IMR-90 (cell line): ENCODE results near the gene OR12D3. TPM values are rescaled to one million over a fixed set of nuclear protein-coding genes. Genes with fewer than 3 reads are reported as not detected.

Experiments
- ATAC-seq: fragments of 200-7000 bp; cut with Tn5 transposase; 2 replicates; pipeline ENCODE4 v1.9.1; 2020; ENCODE audit warnings: low read depth, mild to moderate bottlenecking, moderate library complexity
- BruUV-seq: library from RNA; stranded (reverse); fragments of 400-500 nt; replicated peaks from 2 replicates; lab custom pipeline; 2021; lab: Mats Ljungman, UMichigan
- CTCF ChIA-PET: fragments of 300-600 bp; formaldehyde crosslinking; extraction: SDS; loops from one replicate; lab custom pipeline; 2021; ENCODE audit warnings: antibody characterized with exemption; lab: Yijun Ruan, JAX
- POLR2A ChIA-PET: fragments of 300-600 bp; sonication (Branson Sonifier 250); formaldehyde crosslinking; loops from one replicate; lab custom pipeline; 2022; ENCODE audit warnings: antibody characterized with exemption; ENCODE audit not compliant: unreplicated experiment; lab: Charles Lee
- DNase-seq: peaks from one replicate; pipeline ENCODE4 v3.0.0; 2013
- H2AFZ ChIP-seq: replicated peaks from 2 replicates; pipeline ENCODE3; 2013; ENCODE audit warnings: low read length, mild to moderate bottlenecking; ENCODE audit not compliant: poor library complexity
- H2AK5ac ChIP-seq: 2 replicates; pipeline ENCODE4 v1.6.1; 2013; ENCODE audit warnings: low read depth, low read length, inconsistent platforms
- H2AK9ac ChIP-seq: replicated peaks from 2 replicates; pipeline ENCODE3; 2013; ENCODE audit warnings: mild to moderate bottlenecking, low read depth, low read length, moderate library complexity; ENCODE audit not compliant: poor library complexity
- H2BK120ac ChIP-seq: 2 replicates; pipeline ENCODE4 v1.6.1; 2013; ENCODE audit warnings: low read depth, low read length, inconsistent platforms
- H2BK15ac ChIP-seq: 3 replicates; pipeline ENCODE4 v1.6.1; 2013; ENCODE audit warnings: low read depth, low read length, inconsistent platforms
- H2BK20ac ChIP-seq: 2 replicates; pipeline ENCODE4 v1.6.1; 2013; ENCODE audit warnings: low read depth, mild to moderate bottlenecking, inconsistent platforms, low read length, moderate library complexity
- H2BK5ac ChIP-seq: 2 replicates; pipeline ENCODE4 v1.6.1; 2013; ENCODE audit warnings: mild to moderate bottlenecking, low read depth, low read length, inconsistent platforms; ENCODE audit not compliant: poor library complexity, severe bottlenecking
- H3K14ac ChIP-seq: replicated peaks from 2 replicates; pipeline ENCODE4 v1.6.1; 2013; ENCODE audit warnings: low read depth, low read length, inconsistent platforms
- H3K18ac ChIP-seq: 2 replicates; pipeline ENCODE4 v1.6.1; 2013; ENCODE audit warnings: low read depth, low read length, control low read depth
- H3K23ac ChIP-seq: 2 replicates; pipeline ENCODE4 v1.6.1; 2013; ENCODE audit warnings: low read depth, low read length, inconsistent platforms
- H3K27ac ChIP-seq: 2 replicates; pipeline ENCODE4 v1.5.1; 2013; ENCODE audit warnings: mild to moderate bottlenecking, control low read depth, low read length; ENCODE audit not compliant: insufficient read depth
- H3K27me3 ChIP-seq: 2 replicates; pipeline ENCODE4 v1.6.1; 2013; ENCODE audit warnings: low read length; ENCODE audit not compliant: control insufficient read depth, insufficient read depth
- H3K36me3 ChIP-seq: 2 replicates; pipeline ENCODE4 v1.6.1; 2013; ENCODE audit warnings: low read length, mixed read lengths; ENCODE audit not compliant: control insufficient read depth, insufficient read depth
- H3K4ac ChIP-seq: 2 replicates; pipeline ENCODE4 v1.6.1; 2013; ENCODE audit warnings: low read depth, low read length, inconsistent platforms
- H3K4me1 ChIP-seq: 2 replicates; pipeline ENCODE4 v1.6.1; 2013; ENCODE audit warnings: low read length, mixed read lengths; ENCODE audit not compliant: control insufficient read depth, insufficient read depth
- H3K4me2 ChIP-seq: 2 replicates; pipeline ENCODE4 v1.6.1; 2013; ENCODE audit warnings: low read depth, mild to moderate bottlenecking, control low read depth, low read length, moderate library complexity
- H3K4me3 ChIP-seq: 2 replicates; pipeline ENCODE4 v1.5.1; 2013; ENCODE audit warnings: low read depth, mild to moderate bottlenecking, control low read depth, low read length, moderate library complexity; ENCODE audit not compliant: insufficient read depth
- H3K56ac ChIP-seq: 2 replicates; pipeline ENCODE4 v1.6.1; 2013; ENCODE audit warnings: low read length, inconsistent platforms; ENCODE audit not compliant: insufficient read depth; ENCODE audit errors: extremely low read depth
- H3K79me1 ChIP-seq, 2 experiments: 2 replicates each; pipeline ENCODE4 v1.6.1; 2013; ENCODE audit warnings: low read length in 2 of 2, inconsistent platforms in 1 of 2, low read depth in 1 of 2
- H3K9ac ChIP-seq: 2 replicates; pipeline ENCODE4 v1.6.1; 2013; ENCODE audit warnings: low read depth, low read length, control low read depth
- H3K9me1 ChIP-seq: 2 replicates; pipeline ENCODE4 v1.6.1; 2013; ENCODE audit warnings: low read length, inconsistent platforms; ENCODE audit not compliant: insufficient read depth
- H3K9me3 ChIP-seq: 2 replicates; pipeline ENCODE4 v1.6.1; 2013; ENCODE audit warnings: low read length; ENCODE audit not compliant: control insufficient read depth, insufficient read depth
- H4K20me1 ChIP-seq: 2 replicates; pipeline ENCODE4 v1.6.1; 2013; ENCODE audit warnings: low read length, inconsistent platforms; ENCODE audit not compliant: insufficient read depth
- H4K5ac ChIP-seq: 2 replicates; pipeline ENCODE4 v1.6.1; 2013; ENCODE audit warnings: mild to moderate bottlenecking, low read depth, low read length, control low read depth
- H4K8ac ChIP-seq, 2 experiments: 2 replicates each; pipeline ENCODE4 v1.6.1; 2013; ENCODE audit warnings: low read depth in 2 of 2, low read length in 2 of 2, control low read depth in 1 of 2, inconsistent platforms in 1 of 2
- H4K91ac ChIP-seq: 2 replicates; pipeline ENCODE4 v1.6.1; 2013; ENCODE audit warnings: low read depth, low read length, inconsistent platforms; ENCODE audit not compliant: insufficient read depth
- FOS ChIP-seq: fragments of 150-350 bp; IDR thresholded peaks from 2 replicates; pipeline ENCODE4 v1.6.1; 2016; ENCODE audit warnings: low read depth, low read length
- MAFK ChIP-seq: IDR thresholded peaks from 2 replicates; pipeline ENCODE4 v1.6.1; 2012; ENCODE audit warnings: low read depth, low read length, improper control_type of control experiment
- MAZ ChIP-seq: IDR thresholded peaks from 2 replicates; pipeline ENCODE4 v1.6.1; 2012; ENCODE audit warnings: low read depth, mild to moderate bottlenecking, low read length, improper control_type of control experiment, moderate library complexity, borderline replicate concordance
- MXI1 ChIP-seq: IDR thresholded peaks from 2 replicates; pipeline ENCODE4 v1.6.1; 2012; ENCODE audit warnings: low read depth, mild to moderate bottlenecking, low read length, moderate library complexity, borderline replicate concordance
- RCOR1 ChIP-seq: IDR thresholded peaks from 2 replicates; pipeline ENCODE4 v1.6.1; 2012; ENCODE audit warnings: mild to moderate bottlenecking, low read length, improper control_type of control experiment; ENCODE audit not compliant: insufficient replicate concordance
- SMC3 ChIP-seq: fragments of 150-350 bp; IDR thresholded peaks from 2 replicates; pipeline ENCODE4 v1.6.1; 2016; ENCODE audit warnings: low read depth, mild to moderate bottlenecking, antibody characterized with exemption, low read length, moderate library complexity
- WGBS, 2 experiments: methylation state at CpG; one replicate each; pipeline versions ENCODE4 v1.1.5 to v1.1.7; 2013; ENCODE audit warnings: missing lambda C conversion rate in 2 of 2; ENCODE audit not compliant: insufficient read length in 1 of 2; ENCODE audit errors: extremely low coverage in 2 of 2; 5-methylcytosine and 5-hydroxymethylcytosine counted together
- dilution Hi-C: fragments of 300-500 bp; cut with HindIII; formaldehyde crosslinking; loops from one replicate; pipeline ENCODE4 v1.14.3; 2018; ENCODE audit warnings: low sequenced_read_pairs; ENCODE audit not compliant: unreplicated experiment
- in situ Hi-C: fragments of 300-500 bp; cut with MboI; formaldehyde crosslinking; loops from 3 replicates; pipeline ENCODE4 v1.14.3; 2019; ENCODE audit warnings: low sequenced_read_pairs, inconsistent platforms, mixed read lengths
- intact Hi-C: fragments of 100-400 bp; cut with micrococcal nuclease; formaldehyde crosslinking; loops from 2 replicates; pipeline ENCODE4 v1.10.0; 2022
- polyA plus RNA-seq, 3 experiments: library from polyadenylated mRNA; depleted of rRNA; stranded (reverse); fragments of >200 nt; gene quantifications; 2 replicates each; pipeline ENCODE4 v1.2.3, GENCODE V29; 2012; ENCODE audit warnings: low replicate concordance in 1 of 3
- total RNA-seq: library from RNA; depleted of rRNA; stranded (reverse); fragments of >200 nt; gene quantifications from 2 replicates; pipeline ENCODE4 v1.2.3, GENCODE V29; 2012
- TF ChIP-seq, protein P1 (sequence below): conservative IDR thresholded peaks from 2 replicates; pipeline ENCODE4 v1.5.1; 2012; ENCODE audit warnings: mild to moderate bottlenecking, low read depth, low read length, improper control_type of control experiment
- TF ChIP-seq, protein P2 (sequence below): fragments of 150-350 bp; IDR thresholded peaks from 2 replicates; pipeline ENCODE4 v1.6.1; 2016; ENCODE audit warnings: low read depth, mild to moderate bottlenecking, low read length, moderate library complexity, borderline replicate concordance

OR12D3 gene
- total and polyA plus RNA-seq, 2 of the 4 experiments (the other 2 are of a cell fraction), result not detected

DNA sequence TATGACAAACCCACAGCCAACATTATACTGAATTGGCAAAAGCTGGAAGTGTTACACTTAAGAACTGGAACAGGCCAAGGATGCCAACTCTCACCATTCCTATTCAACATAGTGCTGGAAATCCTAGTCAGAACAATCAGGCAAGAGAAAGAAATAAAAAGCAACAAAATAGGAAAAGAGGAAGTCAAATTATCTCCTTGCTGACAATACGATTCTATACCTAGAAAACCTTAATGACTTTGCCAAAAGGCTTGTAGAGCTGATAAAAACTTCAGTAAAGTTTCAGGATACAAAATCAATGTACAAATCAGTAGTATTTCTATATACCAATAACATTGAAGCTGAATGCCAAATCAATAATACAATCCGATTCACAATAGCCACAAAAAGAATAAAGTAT lies 38.8 kb downstream of the OR12D3 start:
- intact Hi-C loops (no loop called here), dilution Hi-C loops (no loop called here), in situ Hi-C loops (no loop called here)
- Histone ChIP-seq H2BK5ac (no peak overlapping the region), H3K9me1 (no peaks in the 10 kb centered on the region), H2AFZ (no peak overlapping the region), H3K9ac (no peak overlapping the region), H2AK9ac (no peak overlapping the region), H2BK20ac (no peak overlapping the region), H3K36me3 (no peaks in the 10 kb centered on the region), H2BK120ac (no peak overlapping the region), H3K9me3 (peaks cover 4% of the 10 kb centered on the region; the same call in 1 of the 2 replicates), H3K18ac (no peak overlapping the region), H3K27ac (no peak overlapping the region), H3K14ac (no peak overlapping the region), H3K56ac (no peak overlapping the region), H3K4me3 (no peak overlapping the region), H3K4me1 (no peaks in the 10 kb centered on the region), H2AK5ac (no peak overlapping the region), H3K4ac (no peak overlapping the region), H4K5ac (no peak overlapping the region), H4K20me1 (no peaks in the 10 kb centered on the region), H3K4me2 (no peak overlapping the region), H3K27me3 (no peaks in the 10 kb centered on the region), H3K79me1 (no peaks in the 10 kb centered on the region), H2BK15ac (no peak overlapping the region), H4K8ac (no peak overlapping the region), H4K91ac (no peak overlapping the region), H3K23ac (no peak overlapping the region)
- no peak for ATAC-seq
- no CpG with 5 or more reads among the region's 2 CpGs for WGBS, 2 experiments
- TF ChIP-seq, protein P1, sequence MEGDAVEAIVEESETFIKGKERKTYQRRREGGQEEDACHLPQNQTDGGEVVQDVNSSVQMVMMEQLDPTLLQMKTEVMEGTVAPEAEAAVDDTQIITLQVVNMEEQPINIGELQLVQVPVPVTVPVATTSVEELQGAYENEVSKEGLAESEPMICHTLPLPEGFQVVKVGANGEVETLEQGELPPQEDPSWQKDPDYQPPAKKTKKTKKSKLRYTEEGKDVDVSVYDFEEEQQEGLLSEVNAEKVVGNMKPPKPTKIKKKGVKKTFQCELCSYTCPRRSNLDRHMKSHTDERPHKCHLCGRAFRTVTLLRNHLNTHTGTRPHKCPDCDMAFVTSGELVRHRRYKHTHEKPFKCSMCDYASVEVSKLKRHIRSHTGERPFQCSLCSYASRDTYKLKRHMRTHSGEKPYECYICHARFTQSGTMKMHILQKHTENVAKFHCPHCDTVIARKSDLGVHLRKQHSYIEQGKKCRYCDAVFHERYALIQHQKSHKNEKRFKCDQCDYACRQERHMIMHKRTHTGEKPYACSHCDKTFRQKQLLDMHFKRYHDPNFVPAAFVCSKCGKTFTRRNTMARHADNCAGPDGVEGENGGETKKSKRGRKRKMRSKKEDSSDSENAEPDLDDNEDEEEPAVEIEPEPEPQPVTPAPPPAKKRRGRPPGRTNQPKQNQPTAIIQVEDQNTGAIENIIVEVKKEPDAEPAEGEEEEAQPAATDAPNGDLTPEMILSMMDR, result no peak
- TF ChIP-seq, protein P2, sequence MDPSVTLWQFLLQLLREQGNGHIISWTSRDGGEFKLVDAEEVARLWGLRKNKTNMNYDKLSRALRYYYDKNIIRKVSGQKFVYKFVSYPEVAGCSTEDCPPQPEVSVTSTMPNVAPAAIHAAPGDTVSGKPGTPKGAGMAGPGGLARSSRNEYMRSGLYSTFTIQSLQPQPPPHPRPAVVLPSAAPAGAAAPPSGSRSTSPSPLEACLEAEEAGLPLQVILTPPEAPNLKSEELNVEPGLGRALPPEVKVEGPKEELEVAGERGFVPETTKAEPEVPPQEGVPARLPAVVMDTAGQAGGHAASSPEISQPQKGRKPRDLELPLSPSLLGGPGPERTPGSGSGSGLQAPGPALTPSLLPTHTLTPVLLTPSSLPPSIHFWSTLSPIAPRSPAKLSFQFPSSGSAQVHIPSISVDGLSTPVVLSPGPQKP, result no peak
- TF ChIP-seq FOS (no peak), MAZ (no peak), MAFK (no peak), RCOR1 (no peak), SMC3 (no peak), MXI1 (no peak)
- BruUV-seq, result no TSS peak
- ChIA-PET CTCF (no interaction called here), POLR2A (no interaction called here)
- no peak for DNase-seq
